Measurements from ENCODE around the gene DGAT2. TPM values are rescaled to one million over a fixed set of nuclear protein-coding genes. Genes with fewer than 3 reads are reported as not detected.

Gene DGAT2
- total and polyA plus RNA-seq, 8 donors = 1.2 to 14.9 (median 1.5) TPM

DNA sequence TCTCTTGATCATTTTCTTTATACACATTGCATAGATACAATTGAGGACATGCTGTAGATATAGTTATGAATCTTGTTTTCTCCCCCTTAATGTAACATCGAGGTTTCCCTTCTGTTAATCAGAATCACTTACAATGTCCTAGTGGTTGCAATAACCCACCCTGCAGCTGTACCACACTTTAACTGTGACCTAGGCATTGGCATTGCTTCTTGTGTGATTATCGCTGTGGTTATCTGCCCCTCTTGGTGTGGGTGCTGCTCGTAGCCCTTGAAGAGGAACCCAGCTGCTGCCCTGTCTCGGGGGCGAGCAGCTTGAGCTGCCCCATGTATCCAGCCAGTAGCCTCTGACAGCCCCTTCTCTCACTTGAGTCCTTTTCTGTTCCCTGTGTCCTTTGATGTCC, 1.5 kb downstream of the DGAT2 start:
- TF ChIP-seq, protein P1, sequence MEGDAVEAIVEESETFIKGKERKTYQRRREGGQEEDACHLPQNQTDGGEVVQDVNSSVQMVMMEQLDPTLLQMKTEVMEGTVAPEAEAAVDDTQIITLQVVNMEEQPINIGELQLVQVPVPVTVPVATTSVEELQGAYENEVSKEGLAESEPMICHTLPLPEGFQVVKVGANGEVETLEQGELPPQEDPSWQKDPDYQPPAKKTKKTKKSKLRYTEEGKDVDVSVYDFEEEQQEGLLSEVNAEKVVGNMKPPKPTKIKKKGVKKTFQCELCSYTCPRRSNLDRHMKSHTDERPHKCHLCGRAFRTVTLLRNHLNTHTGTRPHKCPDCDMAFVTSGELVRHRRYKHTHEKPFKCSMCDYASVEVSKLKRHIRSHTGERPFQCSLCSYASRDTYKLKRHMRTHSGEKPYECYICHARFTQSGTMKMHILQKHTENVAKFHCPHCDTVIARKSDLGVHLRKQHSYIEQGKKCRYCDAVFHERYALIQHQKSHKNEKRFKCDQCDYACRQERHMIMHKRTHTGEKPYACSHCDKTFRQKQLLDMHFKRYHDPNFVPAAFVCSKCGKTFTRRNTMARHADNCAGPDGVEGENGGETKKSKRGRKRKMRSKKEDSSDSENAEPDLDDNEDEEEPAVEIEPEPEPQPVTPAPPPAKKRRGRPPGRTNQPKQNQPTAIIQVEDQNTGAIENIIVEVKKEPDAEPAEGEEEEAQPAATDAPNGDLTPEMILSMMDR (IDR thresholded peaks at IDR 0.05) = no peak
- Histone ChIP-seq H3K4me1 (peaks cover 13 to 74% of the 10 kb centered on the region in 2 donors), H3K9me3 (no peaks in the 10 kb centered on the region), H3K27ac (no peak overlapping the region), H3K36me3 (no peaks in the 10 kb centered on the region), H3K4me3 (peak overlapping the region in 1 of 2 donors; percentile 51), H3K27me3 (peaks cover 4 to 28% of the 10 kb centered on the region in 2 donors)
- intact Hi-C loops (cut with DNase I) = no loop called here
- no peak for DNase-seq
- ATAC-seq = no peak

DNA sequence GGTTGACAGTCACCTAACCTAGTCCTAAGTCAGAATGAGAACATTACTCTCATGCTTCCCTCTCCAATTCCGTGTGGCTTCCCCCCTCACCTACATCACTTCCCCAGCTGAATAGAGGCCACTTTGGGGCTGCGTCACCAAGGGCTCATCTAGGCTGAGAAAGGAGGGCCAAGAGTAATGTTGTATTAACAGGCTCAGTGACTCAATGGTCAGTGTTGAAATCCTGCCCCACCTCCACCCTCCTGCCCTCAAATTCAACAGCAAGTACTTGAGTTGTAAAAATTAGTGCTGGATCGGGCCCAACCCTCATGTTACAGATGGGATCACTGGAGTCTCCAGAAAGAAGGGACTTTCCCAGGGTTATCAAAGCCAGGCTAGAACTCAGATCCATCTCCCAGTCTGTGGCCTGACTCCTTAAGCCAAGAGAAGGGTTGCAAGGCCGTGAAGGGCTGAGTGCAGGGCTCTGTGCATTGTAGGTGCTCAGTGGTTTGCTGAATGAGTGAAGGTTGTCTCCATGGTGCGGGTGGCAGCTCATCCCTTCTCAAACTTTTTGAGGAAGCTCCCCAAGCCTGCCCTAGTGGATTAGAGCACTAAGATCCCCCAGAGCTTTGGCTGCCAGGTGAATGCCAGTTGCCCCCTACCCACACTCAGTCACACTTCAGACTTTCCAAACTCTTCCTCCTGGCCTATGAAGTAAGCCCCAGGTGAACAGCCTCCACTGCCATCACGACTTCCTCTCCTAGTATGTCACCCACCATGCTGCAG, 3.2 kb downstream of the DGAT2 start:
- H3K27me3 ChIP-seq = peaks cover 4 to 28% of the 10 kb centered on the region in 2 donors
- no peak overlapping the region for H3K4me3 ChIP-seq
- intact Hi-C loops (cut with DNase I) = no loop called here
- TF ChIP-seq, protein P1 (IDR thresholded peaks at IDR 0.05) = no peak
- peak in 2 of 4 donors; percentile 83 to 84 for DNase-seq
- no peaks in the 10 kb centered on the region for H3K9me3 ChIP-seq
- H3K36me3 ChIP-seq = no peaks in the 10 kb centered on the region
- peaks cover 13 to 92% of the 10 kb centered on the region in 2 donors for H3K4me1 ChIP-seq
- H3K27ac ChIP-seq = peak overlapping the region in 1 of 2 donors; percentile 87
- peak; percentile 67 for ATAC-seq

DNA sequence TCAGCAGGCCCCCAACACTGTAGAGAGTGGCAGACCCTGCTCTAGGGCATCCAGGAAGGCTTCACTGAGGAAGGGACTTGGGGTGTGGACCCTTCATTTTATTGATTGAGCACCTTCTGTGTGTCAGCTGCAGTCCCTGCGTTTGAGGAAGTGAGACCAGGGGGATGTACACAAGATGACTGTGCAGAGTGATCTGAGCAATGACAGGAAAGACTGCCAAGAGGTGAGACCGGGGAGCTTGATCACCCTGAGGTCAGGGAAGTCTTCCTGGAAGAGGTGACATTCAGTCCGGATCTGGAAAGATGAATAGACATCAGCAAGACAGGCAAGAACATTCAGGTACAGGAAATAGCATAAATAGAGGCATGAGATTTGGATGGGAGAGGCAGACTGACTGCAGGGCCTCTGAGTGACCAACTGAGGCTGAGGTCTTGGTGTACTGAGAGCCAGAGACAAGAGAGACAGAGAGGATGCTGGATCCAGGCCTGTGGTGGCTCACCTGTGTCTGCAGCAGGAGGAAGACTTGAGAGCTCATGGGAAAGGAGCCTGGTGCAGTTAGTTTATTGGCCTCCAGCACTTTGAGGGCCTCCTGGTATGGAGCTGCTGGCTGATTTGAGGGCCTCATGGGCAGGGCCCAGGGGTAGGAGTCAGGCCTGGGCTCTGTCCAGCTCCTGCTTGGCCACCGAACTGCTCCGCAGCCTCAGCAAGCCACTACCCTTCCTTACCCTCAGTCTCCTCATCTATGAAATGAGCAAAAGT, 5.2 kb downstream of the DGAT2 start:
- Histone ChIP-seq H3K27me3 (peaks cover 4 to 8% of the 10 kb centered on the region in 2 donors), H3K36me3 (no peaks in the 10 kb centered on the region), H3K4me1 (peaks cover 4 to 100% of the 10 kb centered on the region in 2 donors), H3K9me3 (no peaks in the 10 kb centered on the region), H3K4me3 (no peak overlapping the region), H3K27ac (peak overlapping the region in 1 of 2 donors; percentile 87)
- DNase-seq (no peak), ATAC-seq (no peak)
- TF ChIP-seq, protein P1 (IDR thresholded peaks at IDR 0.05) = no peak
- intact Hi-C loops (cut with DNase I) = no loop called here

DNA sequence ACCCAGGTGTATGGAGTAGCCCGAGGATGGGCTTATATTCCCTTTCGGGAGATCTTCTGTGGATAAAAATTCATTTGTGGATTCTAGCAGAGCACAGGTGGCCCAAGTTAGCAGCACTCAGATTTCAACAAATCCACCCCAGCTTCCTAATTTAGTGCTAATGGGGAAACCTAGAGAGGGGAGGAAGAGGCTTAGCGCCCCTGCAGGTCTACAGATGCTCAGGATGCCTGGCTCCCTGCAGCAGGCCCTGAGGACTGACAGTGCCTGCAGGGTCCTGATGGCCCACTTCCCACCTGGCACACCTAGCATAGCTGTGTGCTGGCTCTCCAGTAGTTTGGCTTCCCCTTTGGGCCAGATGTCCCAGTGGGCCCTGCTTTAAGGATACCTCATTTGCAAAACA, 6.5 kb downstream of the DGAT2 start:
- Histone ChIP-seq H3K36me3 (no peaks in the 10 kb centered on the region), H3K4me1 (peaks cover 0 to 95% of the 10 kb centered on the region in 2 donors), H3K9me3 (no peaks in the 10 kb centered on the region), H3K27me3 (no peaks in the 10 kb centered on the region), H3K4me3 (no peak overlapping the region), H3K27ac (no peak overlapping the region)
- TF ChIP-seq, protein P1 (IDR thresholded peaks at IDR 0.05) = no peak
- intact Hi-C loops (cut with DNase I) = no loop called here
- no peak for ATAC-seq
- no peak for DNase-seq

DNA sequence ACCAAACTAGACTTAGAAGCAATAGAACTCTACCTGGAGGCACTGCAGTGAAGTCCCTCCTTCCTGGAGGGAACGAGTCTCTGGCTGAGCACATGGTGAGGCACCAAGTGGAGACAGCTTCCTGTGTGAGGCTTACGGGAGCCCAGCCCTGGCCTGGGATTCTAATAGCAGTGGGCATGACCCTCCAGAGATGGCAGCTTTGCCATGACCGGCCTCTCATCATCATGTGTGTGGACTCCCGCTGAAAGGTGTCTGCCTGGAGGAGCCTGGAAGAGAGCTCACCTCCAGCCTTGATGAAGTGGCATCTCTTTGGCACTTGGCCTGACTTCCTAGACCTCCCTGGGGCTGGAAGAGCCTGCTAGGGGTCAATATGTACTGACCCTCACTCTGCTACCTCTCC, 8.0 kb downstream of the DGAT2 start:
- ATAC-seq (no peak), DNase-seq (no peak)
- TF ChIP-seq, protein P1 (IDR thresholded peaks at IDR 0.05) = no peak
- Histone ChIP-seq H3K36me3 (peaks cover 0 to 4% of the 10 kb centered on the region in 2 donors), H3K4me3 (no peak overlapping the region), H3K27ac (peak overlapping the region in 1 of 2 donors; percentile 73), H3K9me3 (no peaks in the 10 kb centered on the region), H3K27me3 (no peaks in the 10 kb centered on the region), H3K4me1 (peaks cover 0 to 80% of the 10 kb centered on the region in 2 donors)
- intact Hi-C loops (cut with DNase I) = no loop called here
